ENCODE data around the gene PPIL6. TPM values are rescaled to one million over a fixed set of nuclear protein-coding genes. Genes with fewer than 3 reads are reported as not detected.
"Not testable (repeated sequence)": the region's sequence is repeated elsewhere in the genome, so short reads cannot be mapped to it uniquely, and the experiment has no call there.

The PPIL6 gene
- total RNA-seq, 1 donor from 2014 or later, result 4.7 TPM

GRCh38 chr6:109370792-109371191 is 69.6 kb downstream of the PPIL6 start:
- Histone ChIP-seq H3K27me3 (ENCODE audit: control insufficient read depth, insufficient read depth, low read length) (no peaks in the 10 kb centered on the region), H3K4me3 (ENCODE audit: low read depth, low read length) (no peak overlapping the region), H3K36me3 (ENCODE audit: control insufficient read depth, insufficient read depth, low read length) (peaks cover 2% of the 10 kb centered on the region)
- no peak for DNase-seq (ENCODE audit: low read depth)
- no peak for TF ChIP-seq CTCF (IDR thresholded peaks at IDR 0.05; ENCODE audit: insufficient read depth, low read length, poor library complexity, severe bottlenecking)

- Histone ChIP-seq H3K4me3 (ENCODE audit: low read depth, low read length) (no peak overlapping the region), H3K36me3 (ENCODE audit: control insufficient read depth, insufficient read depth, low read length) (peaks cover 2% of the 10 kb centered on the region), H3K27me3 (ENCODE audit: control insufficient read depth, insufficient read depth, low read length) (no peaks in the 10 kb centered on the region)
- no peak for DNase-seq (ENCODE audit: low read depth)
- TF ChIP-seq CTCF (IDR thresholded peaks at IDR 0.05; ENCODE audit: insufficient read depth, low read length, poor library complexity, severe bottlenecking), result no peak
These were observed 70.1 kb downstream of the PPIL6 start for GRCh38 chr6:109370336-109370735.

GRCh38 chr6:109369728-109370127 is 70.7 kb downstream of the PPIL6 start:
- Histone ChIP-seq H3K27me3 (ENCODE audit: control insufficient read depth, insufficient read depth, low read length) (no peaks in the 10 kb centered on the region), H3K4me3 (ENCODE audit: low read depth, low read length) (no peak overlapping the region), H3K36me3 (ENCODE audit: control insufficient read depth, insufficient read depth, low read length) (peaks cover 2% of the 10 kb centered on the region)
- no peak for DNase-seq (ENCODE audit: low read depth)
- no peak for TF ChIP-seq CTCF (IDR thresholded peaks at IDR 0.05; ENCODE audit: insufficient read depth, low read length, poor library complexity, severe bottlenecking)

- not testable (repeated sequence) for H3K4me3 ChIP-seq (ENCODE audit: low read depth, low read length); H3K27me3 ChIP-seq (ENCODE audit: control insufficient read depth, insufficient read depth, low read length); DNase-seq (ENCODE audit: low read depth); H3K36me3 ChIP-seq (ENCODE audit: control insufficient read depth, insufficient read depth, low read length)
These were observed 75.9 kb downstream of the PPIL6 start for GRCh38 chr6:109364382-109365078.

- Histone ChIP-seq H3K4me3 (ENCODE audit: low read depth, low read length) (no peak overlapping the region), H3K27me3 (ENCODE audit: control insufficient read depth, insufficient read depth, low read length) (no peaks in the 10 kb centered on the region), H3K36me3 (ENCODE audit: control insufficient read depth, insufficient read depth, low read length) (peaks cover 8% of the 10 kb centered on the region)
- TF ChIP-seq CTCF (IDR thresholded peaks at IDR 0.05; ENCODE audit: insufficient read depth, low read length, poor library complexity, severe bottlenecking), result no peak
- no peak for DNase-seq (ENCODE audit: low read depth)
These were observed 76.7 kb downstream of the PPIL6 start for GRCh38 chr6:109363753-109364152.

- no peak for DNase-seq (ENCODE audit: low read depth)
- peaks cover 8% of the 10 kb centered on the region for H3K36me3 ChIP-seq (ENCODE audit: control insufficient read depth, insufficient read depth, low read length)
- H3K27me3 ChIP-seq (ENCODE audit: control insufficient read depth, insufficient read depth, low read length), result no peaks in the 10 kb centered on the region
- no peak for TF ChIP-seq CTCF (IDR thresholded peaks at IDR 0.05; ENCODE audit: insufficient read depth, low read length, poor library complexity, severe bottlenecking)
- no peak overlapping the region for H3K4me3 ChIP-seq (ENCODE audit: low read depth, low read length)
These were observed 78.1 kb downstream of the PPIL6 start for GRCh38 chr6:109362102-109362884.
